LHCN-M2 (cell line): ENCODE results near the gene ZDHHC7. TPM values are rescaled to one million over a fixed set of nuclear protein-coding genes. Genes with fewer than 3 reads are reported as not detected.
"Not testable (repeated sequence)": the region's sequence is repeated elsewhere in the genome, so short reads cannot be mapped to it uniquely, and the experiment has no call there.

ENCODE experiments used
- DNase-seq: peaks from one replicate; pipeline ENCODE4 v3.0.0-alpha.2; 2012; ENCODE audit warnings: low read depth
- total RNA-seq: library from RNA; depleted of rRNA; stranded (reverse); fragments of >200 nt; gene quantifications from 2 replicates; pipeline ENCODE4 v1.2.3, GENCODE V29; 2014

The ZDHHC7 gene
- total RNA-seq, 1 experiment from 2014 or later, result 73.2 TPM

DNA sequence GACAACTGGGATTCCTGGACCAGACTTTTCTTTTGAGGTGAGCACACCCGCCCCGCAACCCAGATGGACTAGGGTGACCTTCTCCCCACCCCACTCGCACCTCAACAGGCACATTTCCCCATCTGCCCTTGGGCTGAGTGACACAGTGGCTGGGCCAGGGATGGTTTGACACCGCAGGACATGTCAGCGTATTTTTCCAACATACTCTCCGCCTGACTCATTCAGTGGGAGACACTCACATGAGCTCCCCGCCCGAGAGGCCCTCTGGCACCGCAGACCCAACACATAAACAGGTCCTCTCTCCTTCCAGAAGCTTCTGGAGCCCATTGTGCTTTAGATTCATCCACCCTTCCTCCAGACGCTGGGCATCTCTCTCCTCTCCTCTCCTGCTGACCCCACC is 69.4 kb downstream of the ZDHHC7 start:
- DNase-seq, result no peak

DNA sequence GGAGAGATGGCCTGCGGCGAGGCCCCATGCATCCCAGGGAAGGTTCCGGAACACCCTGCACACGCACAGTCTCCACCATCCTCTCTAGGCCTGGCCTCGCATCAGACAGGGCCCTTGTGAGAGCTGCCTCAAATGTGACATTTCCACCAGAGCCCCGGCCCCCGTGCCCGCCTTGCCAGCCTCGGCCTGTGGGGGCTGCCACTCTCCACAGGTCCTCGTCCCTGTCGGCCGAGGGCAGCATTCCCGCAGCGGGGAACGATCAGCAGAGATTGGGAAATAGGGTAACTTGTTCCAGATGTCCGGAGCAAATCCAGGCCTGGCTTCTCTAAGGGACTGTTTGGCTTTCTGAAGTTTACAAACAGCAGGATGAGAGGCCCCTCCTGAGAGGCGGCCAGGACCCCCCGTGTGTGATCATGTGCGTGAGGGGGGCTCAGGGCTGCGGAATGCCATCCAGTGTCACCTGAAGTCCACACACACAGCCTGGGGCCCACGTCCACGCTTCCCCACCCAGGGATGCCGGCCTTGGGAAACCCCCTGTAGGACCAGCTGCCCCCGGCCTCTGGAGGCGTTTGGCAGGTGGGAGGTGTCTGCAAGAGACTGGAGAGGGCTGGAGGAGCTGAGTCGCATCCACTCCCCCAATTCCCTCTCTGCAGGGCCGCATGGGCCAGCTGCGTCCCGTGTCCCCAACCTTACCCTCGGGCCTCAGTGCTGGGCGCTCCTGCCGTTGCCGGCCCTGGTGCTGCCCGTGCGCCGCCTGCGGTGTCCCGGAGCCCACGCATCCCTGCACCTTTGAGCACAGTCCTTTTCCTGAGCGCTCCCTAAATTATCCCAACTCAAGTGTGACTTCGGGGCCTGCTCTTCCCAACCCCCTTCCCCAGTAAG is 70.4 kb downstream of the ZDHHC7 start:
- DNase-seq, result no peak

DNA sequence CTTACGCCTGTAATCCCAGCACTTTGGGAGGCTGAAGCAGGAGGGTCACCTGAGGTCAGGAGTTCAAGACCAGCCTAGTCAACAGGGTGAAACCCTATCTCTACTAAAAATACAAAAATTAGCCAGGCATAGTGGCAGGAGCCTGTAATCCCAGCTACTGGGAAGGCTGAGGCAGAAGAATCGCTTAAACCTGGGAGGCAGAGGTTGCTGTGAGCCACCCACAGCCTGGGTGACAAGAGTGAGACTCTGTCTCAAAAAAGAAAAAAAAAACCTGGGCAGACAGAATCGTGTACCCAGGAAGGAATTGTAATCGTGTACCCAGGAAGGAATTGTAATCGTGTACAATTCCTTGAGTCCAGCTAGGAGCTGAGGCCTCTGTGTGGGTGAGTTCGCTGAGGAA is 72.7 kb downstream of the ZDHHC7 start:
- DNase-seq, result not testable (repeated sequence)

DNA sequence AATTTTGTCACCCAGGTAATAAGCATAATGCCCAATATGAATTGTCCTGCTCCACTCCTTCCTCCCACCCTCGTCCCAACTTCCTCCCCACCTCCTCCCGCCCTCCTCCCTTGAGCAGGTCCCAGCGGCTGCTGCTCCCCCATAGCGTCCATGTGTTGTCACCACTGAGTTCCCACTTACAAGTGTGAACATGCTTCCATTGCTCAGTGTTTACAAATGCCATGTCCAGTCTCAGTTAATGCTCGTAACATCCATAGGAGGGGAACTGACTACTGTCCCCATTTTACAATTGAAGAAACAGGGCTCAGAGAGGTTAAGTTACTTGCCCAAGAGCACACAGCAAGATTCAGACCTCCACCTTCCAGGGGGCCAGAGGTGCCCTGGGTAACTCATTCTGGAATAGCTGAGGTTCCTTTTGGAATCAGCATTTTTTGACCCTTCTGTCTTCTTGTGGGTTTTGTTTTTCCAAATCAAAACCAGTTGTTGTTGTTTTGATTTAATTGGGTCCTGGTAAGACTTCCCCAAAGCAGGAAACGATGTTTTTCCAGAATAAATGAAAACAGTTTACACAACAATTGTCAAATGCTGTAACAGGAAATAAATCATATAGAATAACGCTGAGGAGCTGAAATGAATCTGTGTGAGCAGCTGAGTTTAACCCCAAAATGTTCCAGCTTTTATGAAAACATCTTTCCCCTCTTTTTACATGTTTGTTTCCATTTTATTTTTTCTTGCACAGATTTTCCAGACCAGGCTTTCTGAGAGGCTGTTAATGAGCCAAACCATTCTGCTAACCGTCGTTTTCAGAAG is 73.9 kb downstream of the ZDHHC7 start:
- DNase-seq, result no peak

DNA sequence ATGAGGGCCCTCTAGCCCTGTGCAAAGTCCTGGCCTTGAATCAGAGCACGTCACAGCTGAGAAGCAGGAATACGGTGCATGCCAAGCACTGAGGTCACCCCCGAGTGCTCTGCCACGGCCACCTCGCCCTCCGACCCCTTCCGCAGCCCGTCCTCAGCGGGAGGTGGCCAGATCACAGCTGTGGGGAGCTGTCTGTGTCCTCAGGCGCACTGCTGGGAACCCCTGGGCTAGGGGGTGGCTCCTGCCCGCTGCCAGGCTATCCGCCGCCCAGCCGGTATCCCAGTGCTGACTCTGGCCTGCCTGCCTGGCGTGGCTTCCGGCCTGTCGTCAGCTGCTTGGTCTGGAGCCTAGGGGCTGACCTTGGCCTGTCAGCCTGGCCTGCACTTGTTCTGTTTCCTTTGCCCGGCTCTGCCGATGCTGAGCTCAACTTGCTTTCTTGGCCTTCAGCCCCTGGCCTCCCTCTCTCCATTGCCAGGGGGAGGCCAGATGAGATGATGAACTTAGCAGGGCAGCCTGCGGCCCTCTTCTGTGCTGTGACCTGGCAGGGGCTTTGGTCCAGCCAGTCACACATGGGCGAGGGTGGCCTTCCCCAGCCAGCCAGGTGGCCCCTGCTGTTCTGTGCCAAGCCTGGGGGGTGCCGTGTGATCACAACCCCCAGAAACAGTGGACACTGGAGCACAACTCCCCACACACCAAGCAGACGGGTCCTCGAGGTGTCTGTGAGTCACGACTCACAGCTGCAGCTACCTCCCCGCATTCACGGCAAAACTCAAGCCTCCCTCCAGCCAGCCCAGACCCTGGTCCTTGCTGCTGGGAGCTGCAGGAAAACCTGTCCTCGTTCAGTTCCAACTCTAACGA is 77.3 kb downstream of the ZDHHC7 start:
- no peak for DNase-seq

DNA sequence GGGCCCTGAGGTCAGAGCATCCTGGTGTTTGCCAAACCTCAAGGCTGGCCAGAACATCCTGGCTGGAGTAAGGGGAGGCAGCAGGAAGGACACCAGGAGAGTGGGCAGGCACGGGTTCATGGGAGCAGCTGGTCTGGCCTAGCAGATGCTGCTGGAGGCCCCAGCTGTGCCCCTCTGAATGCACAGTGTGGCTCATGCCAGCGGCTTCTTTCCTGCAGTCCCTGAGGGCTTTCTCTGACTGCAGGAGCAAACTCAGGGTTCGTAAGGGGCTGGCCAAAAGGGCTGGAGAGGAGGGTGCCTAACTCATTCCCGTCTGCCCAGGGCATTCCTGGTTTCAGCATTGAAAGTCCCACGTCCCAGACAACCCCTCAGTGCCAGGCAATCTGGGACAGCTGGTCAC is 78.7 kb downstream of the ZDHHC7 start:
- peak; percentile 70 for DNase-seq

DNA sequence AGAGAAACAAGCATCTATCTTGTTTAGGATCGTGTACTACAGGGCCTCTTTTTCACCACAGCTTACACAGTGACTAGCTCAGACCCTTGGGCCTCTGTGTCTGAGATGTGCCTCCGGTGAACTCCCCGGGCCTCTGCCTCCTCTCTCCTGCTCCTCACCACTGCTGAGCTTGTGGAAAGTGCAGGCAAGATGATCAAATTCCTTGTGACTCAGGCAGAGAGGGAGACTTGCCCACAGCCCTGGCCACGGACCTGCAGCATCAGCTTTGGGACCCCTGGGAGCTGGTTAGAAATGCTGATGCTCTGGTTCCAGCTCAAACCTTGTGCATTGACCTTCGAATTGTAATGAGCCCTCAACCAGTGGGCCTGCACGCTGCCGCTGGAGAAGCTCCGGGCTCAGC is 79.8 kb downstream of the ZDHHC7 start:
- DNase-seq, result no peak

DNA sequence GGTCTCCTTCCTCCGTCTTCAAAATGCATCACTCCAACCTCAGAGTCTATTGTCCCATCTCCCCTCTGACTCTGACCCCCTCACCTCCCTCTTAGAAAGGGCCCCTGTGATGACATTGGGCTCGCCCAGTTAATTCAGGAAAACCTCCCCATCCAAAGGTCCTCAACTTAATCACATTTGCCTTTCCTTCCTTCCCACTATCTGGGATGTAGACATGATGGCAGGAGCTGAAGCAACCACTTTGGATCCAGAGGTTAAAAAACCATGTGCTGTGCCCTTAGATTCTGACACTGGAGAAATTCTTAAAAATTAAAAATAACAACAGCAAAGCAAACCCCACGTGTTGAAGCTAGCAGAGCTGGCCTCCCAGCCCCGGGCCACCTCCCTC is 80.2 kb downstream of the ZDHHC7 start:
- no peak for DNase-seq

DNA sequence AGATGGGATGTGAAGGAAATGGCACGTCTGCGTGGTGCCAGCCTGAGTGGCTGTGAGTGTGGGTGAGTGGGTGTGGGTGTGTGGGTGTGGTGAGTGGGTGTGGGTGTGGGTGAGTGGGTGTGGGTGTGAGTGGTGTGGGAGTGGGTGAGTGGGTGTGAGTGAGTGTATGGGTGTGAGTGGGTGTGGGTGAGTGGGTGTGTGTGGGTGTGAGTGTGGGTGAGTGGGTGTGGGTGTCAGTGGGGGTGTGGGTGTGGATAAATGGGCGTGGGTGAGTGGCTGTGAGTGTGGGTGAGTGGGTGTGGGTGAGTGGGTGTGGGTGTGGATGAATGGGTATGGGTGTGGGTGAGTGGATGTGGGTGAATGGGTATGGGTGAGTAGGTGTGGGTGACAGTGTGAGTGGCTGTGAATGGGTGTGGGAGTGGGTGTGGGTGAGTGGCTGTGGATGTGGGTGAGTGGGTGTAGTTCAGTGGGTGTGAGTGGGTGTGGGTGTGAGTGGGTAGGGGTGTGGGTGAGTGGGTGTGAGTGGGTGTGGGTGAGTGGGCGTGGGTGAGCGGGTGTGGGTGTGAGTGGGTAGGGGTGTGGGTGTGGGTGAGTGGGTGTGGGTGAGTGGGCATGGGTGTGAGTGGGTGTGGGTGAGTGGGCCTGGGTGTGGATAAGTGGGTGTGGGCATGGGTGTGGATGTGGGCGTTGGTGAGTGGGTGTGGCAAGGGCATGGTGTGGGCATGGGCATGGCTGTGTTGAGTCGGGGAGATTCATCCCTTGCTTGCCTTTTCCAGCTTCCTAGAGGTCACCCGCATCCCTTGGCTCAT is 80.8 kb downstream of the ZDHHC7 start:
- DNase-seq, result no peak

DNA sequence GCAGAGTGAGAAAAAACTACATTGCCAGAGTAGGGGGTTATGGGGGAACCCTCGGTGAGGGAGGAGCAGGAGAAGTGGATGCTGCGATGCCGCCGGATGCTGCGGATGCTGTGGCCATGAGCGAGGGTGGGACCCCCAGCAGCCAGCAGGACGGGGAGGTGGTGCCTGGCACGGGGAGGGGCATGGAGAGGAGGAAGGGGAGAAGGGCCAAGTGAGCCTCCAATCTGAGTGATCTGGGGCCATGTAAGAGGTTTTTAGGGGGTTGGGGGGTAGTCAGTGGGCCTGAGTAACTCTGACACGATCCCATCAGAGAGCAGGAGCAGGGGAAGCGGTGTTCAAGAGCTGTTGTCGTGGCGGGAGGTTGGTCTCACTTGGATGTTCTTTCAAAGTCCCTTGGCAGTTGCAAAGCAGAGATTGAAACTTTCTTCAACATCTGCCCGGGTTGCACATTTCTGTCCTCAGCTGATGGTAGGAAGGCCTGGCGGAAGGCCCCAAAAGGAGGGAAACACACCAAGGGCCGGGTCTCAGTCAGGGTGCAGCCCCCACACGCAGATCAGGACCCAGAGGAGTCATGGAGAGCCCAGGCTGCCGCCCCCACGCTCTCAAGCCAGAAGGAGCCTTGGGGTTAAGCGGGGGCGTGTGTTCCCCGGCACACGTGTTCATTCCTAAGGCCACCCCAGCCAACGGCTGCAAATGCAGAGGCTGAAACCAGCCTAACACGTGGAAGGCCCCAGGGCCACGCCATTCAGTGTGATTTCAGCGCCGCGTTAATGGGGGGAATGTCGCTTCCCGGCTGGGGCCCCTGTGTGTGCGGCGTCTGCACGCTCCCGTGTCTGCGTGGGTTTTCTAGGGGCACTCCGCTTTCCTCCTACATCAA is 81.7 kb downstream of the ZDHHC7 start:
- no peak for DNase-seq

DNA sequence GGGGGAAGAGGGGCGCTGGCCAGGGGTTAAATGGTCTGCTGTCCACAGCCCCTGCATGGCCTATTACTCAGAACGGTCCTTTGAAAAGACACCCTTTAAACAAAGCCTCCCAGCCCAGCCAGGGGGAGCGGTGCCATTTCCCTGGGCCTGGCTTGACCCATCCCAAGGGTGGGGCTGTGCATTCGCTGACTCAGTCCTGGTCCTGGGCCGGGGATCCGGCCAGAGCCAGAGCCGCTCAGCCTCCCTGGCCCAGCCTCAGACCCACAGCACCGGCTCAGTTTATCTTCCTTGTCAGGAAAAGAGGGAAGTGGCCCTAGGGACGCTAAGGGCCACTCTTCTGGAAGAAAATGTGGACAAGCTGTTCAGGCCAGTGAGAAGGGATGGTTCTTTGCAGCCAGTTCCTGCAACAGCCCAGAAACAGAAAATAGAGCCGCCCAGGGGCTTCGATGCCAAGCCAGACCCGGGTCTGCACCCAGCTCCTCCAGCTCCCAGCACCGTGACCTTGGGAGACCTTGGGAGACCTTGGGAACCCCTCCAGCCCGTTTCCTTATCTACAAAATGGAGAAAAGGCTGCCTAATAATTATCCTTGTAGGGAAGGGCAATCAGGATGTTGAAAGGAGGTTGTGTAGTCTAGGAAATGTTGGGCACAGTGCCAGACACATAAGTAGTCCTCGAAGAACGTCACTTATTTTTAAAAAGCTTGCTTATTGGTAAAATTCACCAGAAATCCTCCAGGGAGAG is 82.5 kb downstream of the ZDHHC7 start:
- no peak for DNase-seq

DNA sequence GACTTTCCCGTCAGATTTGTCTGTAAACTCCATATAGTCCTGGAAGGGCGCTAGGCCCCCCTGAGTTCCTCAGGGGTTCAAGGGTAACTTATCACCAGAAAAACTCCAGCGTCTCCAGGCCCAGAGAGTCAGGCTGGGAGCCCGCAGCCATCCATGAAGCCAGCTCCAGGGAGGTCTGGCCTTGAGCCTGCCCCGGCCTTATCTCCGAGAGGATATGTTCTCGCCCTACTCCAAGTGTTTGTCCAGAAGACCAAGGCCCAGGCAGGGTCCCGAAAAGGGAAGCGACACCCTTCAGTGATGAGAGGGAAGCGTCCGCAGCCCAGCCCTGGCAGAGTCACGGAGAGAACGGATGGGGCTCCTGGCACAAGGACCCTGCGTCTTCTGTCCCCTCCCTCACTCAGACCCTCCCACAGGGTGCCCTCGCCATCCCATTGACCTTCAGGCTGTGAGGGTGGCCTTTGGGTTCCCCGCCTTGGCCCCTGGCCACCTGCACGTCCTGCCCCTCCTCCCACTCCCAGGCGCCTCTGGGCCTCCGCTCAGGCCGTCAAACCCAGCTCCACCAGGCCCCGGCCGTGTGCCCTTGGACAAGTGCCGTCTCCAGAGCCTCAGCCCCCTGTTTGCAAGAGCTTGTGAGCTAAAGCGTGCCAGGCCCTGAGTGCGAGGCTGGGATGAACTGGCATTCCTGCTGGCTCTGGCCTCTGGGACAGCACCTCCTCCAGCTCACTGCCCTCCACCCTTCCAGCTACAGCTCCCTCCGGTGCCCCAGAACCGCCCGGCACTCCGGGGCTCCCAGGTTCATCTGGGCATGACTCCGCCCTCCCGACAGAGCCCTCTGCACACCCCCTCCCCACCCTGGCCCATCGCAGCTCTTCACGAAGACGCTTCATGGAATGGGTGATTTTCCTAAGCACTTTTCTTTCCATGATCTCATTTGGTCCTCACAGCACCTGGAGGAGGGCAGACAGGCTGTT is 83.4 kb downstream of the ZDHHC7 start:
- DNase-seq, result no peak

DNA sequence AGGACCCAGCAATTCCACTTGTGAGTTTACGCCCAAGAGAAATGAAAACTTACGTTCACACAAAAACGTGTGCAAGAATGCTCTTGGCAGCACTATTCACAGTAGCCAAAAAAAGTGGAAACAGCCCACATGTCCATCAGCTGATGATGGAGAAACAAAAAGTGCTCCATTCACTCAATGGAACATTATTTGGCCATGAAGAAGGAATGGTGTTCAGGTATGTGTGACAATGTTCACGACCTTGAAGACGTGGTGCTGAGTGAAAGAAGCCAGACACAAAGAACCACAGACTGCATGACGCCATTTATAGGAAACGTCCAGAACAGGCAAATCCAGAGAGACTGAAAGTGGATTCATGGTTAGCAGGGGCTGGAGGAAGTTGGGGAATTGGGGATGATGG is 84.9 kb downstream of the ZDHHC7 start:
- DNase-seq, result no peak

DNA sequence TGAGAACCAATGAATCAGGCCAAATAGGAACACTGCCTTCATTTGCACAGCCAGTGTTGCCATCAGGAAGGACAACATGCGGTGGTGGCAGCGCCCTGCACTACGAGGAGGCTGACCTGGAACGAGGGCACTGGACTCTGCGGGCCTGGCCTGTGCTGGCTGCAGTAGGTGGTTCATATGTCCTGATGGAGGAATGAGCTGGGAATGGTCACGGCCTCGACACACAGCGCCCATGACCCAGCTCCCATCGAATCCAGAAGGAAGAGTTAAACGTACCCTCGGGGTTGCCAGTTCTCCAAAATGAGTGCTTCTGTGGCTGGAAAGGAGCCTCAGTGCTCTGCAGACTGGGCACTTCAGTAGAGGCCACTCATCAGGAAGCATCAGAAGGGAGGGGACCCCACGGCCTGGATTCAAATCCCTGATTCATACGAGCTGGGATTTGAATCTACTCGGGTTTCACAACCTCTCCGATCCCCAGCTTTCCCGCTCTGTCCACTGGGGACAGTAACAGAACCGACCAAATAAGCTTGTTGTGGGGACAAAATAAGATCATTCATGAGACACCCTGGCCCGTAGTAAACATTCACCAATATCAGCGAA is 85.5 kb downstream of the ZDHHC7 start:
- DNase-seq, result no peak

DNA sequence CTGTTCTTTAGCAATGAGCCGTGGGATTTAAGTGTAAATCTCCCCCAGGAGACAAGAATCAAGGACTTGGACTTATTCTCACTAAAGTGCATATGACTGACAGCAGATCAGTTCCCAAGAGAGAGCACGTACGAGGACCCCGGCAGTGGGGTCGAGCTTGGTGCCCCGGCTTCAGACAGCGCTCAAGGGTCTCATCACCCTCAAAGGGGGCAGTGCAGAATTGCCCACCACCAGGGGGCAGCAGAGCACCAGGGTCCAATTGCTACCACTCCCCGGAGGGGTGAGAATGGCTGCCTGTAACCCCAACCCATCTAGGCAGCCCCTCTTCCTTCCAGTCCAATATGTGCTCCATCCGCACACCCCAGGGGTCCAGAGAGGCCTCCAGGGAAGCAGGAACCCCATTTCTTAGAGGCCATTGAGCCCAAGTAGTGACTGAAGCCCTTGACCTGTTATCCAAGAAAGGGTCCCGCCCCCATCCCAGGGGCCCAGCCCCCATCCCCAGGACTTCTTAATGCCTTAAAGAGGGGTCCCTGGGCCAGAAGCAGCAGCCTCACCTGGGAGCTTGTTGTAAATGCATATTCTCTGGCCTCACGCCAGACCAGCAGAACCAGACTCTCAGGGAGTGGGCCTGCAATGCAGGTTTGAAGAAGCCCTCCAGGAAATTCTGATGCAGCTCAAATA is 86.1 kb downstream of the ZDHHC7 start:
- no peak for DNase-seq

DNA sequence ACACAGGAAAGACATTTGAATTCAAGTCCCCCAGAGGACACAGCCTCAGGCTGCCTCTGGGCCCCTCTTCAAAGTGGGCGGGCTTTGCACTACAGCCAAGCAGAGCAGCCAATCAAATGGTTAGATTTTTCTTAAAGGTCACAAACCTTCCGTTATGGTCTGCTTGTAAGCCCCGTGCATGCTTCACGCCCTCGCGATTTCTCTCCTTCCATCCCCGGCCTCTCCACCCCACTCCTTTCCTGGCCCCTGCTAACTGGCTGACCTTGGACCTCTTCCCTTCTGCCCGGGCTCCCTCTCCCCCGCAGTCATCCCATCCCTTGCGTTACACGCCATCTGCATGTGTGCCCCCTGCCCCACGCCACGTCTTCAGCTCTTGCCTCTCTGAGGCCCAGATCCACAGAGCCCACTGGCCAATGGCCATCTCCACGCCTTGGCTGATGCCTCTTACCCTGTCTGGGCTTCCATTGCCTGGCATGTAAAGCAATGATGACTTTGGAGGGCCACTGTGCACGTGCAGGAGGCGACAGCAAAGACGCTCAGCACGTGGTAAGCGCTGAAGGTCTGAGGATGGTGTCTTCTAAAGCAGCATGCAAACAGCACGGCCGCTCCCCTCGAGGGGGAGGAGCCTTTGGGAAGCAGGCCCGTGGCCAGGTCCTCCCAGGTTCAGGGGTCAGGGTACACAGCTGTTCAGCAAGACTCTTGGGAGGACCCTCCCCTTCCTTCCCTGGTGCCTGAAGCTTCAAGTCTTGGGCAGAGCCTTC is 86.8 kb downstream of the ZDHHC7 start:
- peak; percentile 45 for DNase-seq
